T-helper 1 cell (primary cell): ENCODE data around the gene DNAAF8.
A peak's percentile ranks its signal among the peaks of the same experiment; 100 is the strongest.

Source experiments
- DNase-seq, 5 donors: peaks; one replicate each; pipeline ENCODE4 v3.0.0-alpha.2; 2012 to 2020
- total RNA-seq, 4 donors: gene quantifications; one replicate each; lab custom pipeline; 2026; lab: John Stamatoyannopoulos, UW

The DNAAF8 gene
- total RNA-seq = 0 to 0.83 (median 0.31) reads per million in 4 donors

- peak; percentile 69 to 80 (median 72) for DNase-seq
These were observed at the start of gene DNAAF8, which contains the start of gene ANKS3 for GRCh38 chr16:4734063-4734729. DNAAF8 (plus strand) TSS chr16:4734537; CDS start chr16:4736515, 1,978 bp downstream. ANKS3 (minus strand) TSS chr16:4734271; CDS start chr16:4730149, 4,122 bp downstream.

GRCh38 chr16:4684763-4685162, 49.6 kb upstream of the DNAAF8 start:
- no peak for DNase-seq

- no peak for DNase-seq
These were observed 49.0 kb upstream of the DNAAF8 start for GRCh38 chr16:4685292-4685691.

GRCh38 chr16:4685776-4686496, 48.4 kb upstream of the DNAAF8 start:
- DNase-seq = no peak

- no peak for DNase-seq
These were observed 47.7 kb upstream of the DNAAF8 start for GRCh38 chr16:4686497-4687210.

GRCh38 chr16:4687416-4687815, 46.9 kb upstream of the DNAAF8 start:
- DNase-seq = no peak

GRCh38 chr16:4687946-4688673, 46.2 kb upstream of the DNAAF8 start:
- DNase-seq = no peak

GRCh38 chr16:4688674-4689045, 45.7 kb upstream of the DNAAF8 start:
- no peak for DNase-seq

- no peak for DNase-seq
These were observed 45.2 kb upstream of the DNAAF8 start for GRCh38 chr16:4689091-4689671.

GRCh38 chr16:4689864-4690704, 44.3 kb upstream of the DNAAF8 start:
- DNase-seq = no peak

GRCh38 chr16:4690946-4691665, 43.2 kb upstream of the DNAAF8 start:
- DNase-seq = peak in 1 of 5 donors; percentile 7

- peak in 1 of 5 donors; percentile 11 for DNase-seq
These were observed 42.5 kb upstream of the DNAAF8 start for GRCh38 chr16:4691666-4692412.

GRCh38 chr16:4692460-4693295, 41.7 kb upstream of the DNAAF8 start:
- peak in 1 of 5 donors; percentile 9 for DNase-seq

- peak; percentile 93 to 99 (median 95) for DNase-seq
These were observed 40.9 kb upstream of the DNAAF8 start, which contains the start of gene NUDT16L1 for GRCh38 chr16:4693296-4693955. NUDT16L1 (plus strand) TSS chr16:4693562; CDS start chr16:4693727, 165 bp downstream.

GRCh38 chr16:4693956-4694641, 40.2 kb upstream of the DNAAF8 start:
- peak; percentile 23 to 60 (median 37) for DNase-seq

- no peak for DNase-seq
These were observed 39.5 kb upstream of the DNAAF8 start for GRCh38 chr16:4694642-4695451.
